CD1c-positive myeloid dendritic cell (primary cell): Measurements from ENCODE around the gene CFTR.
"Not testable (repeated sequence)": the region's sequence is repeated elsewhere in the genome, so short reads cannot be mapped to it uniquely, and the experiment has no call there.

Experiments
- DNase-seq: peaks from one replicate; pipeline ENCODE4 v3.0.0-alpha.2; 2016; ENCODE audit errors: extremely low spot score

Gene CFTR

DNA sequence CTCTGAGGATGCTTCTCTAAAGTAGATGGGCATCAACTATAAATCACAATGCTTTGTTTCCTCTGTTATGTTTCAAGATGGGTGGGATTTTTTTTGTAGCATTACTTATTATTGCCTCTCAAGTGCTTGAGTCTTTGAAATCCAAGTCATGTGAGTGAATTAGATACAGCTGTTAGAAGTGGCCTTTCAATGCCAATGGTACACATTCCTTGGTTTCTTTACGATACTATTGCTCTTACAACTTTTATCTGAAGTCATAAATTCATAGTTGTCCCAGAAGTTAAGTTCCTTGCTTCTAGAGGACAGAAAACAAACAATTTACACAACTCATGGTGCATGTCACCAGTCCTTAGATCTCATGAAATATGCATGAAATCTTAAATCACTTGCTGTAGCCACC, 15.5 kb downstream of the CFTR start:
- DNase-seq = no peak

DNA sequence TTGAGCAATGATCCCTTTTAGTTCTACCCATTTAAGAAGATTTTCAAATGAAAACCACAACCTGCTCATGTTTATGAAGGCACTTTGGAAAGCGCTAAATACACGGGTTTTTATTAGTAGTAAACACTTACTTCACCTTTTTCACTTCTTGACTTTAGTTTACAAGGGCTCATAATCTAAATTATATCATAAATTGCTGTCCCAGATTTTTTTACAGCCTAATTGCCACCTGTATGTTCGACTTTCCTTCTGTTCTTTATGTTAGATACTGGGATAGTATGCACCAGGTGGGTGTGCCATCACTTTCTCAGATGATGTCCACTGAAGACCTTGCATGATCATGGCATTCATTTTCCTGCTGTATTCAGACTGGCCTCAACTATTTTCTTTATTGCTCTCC, 22.5 kb downstream of the CFTR start:
- no peak for DNase-seq

DNA sequence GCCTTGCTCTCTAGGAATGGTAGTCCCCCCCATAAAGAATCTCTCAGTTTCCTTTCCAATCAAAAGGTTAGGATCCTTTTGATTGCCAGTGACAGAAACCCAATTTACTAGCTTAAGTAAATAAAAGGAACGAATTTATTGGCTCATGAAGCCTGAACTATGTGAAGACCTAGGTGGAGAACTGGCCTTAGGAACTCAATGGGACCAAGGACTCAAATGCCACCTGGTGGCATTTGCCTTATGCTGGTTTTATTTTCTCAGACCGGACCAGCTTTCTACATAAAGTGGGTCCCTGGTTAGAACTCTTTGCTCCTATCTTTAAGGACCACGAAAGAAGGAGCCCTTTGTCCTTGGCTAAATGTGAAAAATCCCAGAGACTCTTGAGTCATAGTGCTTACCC, 25.4 kb downstream of the CFTR start:
- no peak for DNase-seq

DNA sequence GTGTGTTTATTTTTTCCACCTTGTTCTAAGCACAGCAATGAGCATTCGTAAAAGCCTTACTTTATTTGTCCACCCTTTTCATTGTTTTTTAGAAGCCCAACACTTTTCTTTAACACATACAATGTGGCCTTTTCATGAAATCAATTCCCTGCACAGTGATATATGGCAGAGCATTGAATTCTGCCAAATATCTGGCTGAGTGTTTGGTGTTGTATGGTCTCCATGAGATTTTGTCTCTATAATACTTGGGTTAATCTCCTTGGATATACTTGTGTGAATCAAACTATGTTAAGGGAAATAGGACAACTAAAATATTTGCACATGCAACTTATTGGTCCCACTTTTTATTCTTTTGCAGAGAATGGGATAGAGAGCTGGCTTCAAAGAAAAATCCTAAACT, 28.9 kb downstream of the CFTR start:
- DNase-seq = no peak

DNA sequence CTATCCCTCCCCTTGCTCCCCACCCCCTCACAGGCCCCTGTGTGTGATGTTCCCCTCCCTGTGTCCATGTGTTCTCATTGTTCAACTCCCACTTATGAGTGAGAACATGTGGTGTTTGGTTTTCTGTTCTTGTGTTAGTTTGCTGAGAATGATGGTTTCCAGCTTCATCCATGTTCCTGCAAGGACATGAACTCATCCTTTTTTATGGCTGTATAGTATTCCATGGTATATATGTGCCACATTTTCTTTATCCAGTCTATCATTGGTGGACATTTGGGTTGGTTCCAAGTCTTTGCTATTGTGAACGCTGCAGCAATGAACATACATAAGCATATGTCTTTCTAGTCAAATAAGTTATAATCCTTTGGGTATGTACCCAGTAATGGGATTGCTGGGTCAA, 37.4 kb downstream of the CFTR start:
- not testable (repeated sequence) for DNase-seq

DNA sequence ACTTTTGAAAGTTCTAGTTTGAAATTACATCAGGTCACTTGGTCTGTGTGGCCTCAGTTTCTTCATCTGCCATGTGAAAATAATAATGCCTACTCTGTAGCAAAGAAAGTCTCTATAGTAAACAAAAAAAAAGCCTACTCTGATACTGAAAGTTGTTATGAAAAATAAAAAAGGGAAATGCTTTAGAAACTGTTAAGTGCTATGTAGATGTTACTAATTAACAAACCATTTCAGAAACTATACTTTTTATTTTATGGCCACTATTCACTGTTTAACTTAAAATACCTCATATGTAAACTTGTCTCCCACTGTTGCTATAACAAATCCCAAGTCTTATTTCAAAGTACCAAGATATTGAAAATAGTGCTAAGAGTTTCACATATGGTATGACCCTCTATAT, 50.6 kb downstream of the CFTR start:
- no peak for DNase-seq

DNA sequence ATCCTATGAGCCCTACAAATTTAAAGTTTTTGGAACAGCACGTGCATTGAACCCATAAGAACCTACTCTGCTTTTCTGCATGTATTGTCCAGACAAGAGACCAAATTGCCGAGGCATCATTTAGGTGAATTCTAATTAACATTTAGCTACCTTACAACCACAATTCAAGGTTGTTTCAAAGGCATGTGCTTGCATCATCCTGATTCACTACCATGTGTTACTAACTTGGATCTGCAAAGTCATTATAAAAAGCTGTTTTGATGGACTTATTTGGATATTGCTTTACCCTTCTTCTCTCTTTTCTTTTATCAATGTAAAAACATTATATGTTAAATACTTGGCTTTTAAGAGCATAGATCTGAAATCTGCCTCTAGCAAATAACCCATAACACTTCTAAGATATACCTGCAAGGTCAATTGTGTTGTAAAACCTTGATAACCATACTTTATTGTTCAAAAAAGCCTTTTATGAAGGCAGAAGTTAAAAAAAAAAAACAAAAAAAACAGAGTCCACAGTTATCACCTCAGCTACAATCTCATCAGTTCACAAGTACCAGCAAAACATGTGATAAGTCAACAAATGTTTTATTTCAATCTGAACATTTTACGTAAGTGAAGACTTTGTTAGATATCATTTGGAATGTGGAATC, 51.9 kb downstream of the CFTR start:
- DNase-seq = no peak

DNA sequence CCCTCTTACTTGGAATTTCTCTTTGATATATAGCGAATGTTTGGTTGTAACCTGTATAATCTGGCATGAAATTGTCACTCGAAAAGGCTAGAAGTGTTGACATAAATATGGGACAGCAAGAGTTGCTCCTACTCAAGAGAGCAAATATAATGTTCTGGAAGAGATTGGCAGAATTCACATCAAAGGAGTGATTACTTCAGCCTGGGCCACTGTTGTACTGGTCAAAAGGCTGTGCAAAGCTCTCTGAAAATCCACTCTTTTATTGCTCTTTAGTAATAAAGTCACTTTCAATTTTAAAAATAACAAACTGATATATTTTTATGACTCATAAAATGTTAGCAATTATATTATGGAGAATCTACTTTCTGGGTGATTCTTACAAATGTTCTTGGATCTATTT, 58.2 kb downstream of the CFTR start:
- no peak for DNase-seq

DNA sequence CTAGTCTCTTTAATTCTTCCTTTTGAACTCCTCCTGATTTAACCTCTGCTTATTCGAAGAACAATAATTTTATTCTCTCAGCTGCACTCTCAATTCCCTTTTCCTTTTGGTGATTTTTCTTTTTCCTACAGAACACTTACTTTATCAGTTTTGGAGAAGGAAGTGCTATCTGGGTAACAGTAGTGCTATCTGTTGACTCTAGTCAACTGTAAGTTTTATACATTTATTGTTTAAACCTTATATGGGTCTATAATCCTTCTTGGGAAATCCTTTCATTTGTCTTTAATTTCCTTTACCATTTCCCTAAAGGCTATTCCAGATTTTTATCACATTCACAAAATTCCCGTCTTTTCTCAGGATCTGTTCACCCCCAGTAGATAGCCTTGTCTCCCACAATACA, 64.2 kb downstream of the CFTR start:
- DNase-seq = no peak

DNA sequence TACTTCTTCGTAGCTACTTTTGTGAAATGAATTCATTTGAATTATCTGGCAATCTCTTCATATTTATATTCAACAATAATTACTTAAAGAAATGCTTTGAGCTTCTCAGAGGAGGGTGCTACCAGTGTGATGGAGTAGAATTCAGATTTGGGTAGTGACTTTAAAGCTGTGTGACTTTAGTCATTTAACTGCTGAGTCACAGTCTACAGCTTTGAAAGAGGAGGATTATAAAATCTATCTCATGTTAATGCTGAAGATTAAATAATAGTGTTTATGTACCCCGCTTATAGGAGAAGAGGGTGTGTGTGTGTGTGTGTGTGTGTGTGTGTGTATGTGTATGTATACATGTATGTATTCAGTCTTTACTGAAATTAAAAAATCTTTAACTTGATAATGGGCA, 68.2 kb downstream of the CFTR start:
- DNase-seq = no peak

DNA sequence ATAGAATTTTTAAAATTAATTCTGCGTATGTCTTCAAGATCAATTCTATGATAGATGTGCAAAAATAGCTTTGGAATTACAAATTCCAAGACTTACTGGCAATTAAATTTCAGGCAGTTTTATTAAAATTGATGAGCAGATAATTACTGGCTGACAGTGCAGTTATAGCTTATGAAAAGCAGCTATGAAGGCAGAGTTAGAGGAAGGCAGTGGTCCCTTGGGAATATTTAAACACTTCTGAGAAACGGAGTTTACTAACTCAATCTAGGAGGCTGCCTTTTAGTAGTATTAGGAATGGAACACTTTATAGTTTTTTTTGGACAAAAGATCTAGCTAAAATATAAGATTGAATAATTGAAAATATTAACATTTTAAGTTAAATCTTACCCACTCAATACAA, 70.8 kb downstream of the CFTR start:
- DNase-seq = no peak

DNA sequence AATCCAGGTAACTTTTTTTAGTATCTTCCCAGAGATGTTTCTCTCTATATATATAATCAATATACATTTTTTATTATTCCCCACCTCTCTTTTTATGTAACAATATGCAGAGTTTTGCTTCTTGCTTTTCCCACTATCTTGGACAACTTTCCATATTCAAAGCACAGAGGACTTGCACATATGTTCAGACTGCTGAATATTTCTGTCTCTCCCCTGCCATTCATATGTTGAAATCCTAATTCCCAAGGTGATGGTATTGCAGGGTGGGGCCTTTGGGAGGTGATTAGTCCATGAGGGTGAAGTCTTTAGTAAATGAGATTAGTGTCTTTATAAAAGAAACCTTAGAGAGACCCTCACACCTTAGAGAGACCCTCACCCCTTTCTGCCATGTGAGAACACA, 72.8 kb downstream of the CFTR start:
- no peak for DNase-seq

DNA sequence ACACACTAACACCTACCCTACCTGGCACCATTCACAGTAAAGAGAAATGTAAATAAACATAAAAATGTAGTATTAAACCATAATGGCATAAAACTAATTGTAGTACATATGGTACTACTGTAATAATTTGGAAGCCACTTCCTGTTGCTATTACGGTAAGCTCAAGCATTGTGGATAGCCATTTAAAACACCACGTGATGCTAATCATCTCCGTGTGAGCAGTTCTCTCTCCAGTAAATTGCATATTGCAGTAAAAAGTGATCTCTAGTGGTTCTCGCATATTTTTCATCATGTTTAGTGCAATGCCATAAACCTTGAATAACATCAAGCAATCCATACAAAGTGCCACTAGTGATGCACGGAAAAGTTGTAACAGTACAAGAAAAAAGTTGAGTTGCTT, 75.4 kb downstream of the CFTR start:
- no peak for DNase-seq

DNA sequence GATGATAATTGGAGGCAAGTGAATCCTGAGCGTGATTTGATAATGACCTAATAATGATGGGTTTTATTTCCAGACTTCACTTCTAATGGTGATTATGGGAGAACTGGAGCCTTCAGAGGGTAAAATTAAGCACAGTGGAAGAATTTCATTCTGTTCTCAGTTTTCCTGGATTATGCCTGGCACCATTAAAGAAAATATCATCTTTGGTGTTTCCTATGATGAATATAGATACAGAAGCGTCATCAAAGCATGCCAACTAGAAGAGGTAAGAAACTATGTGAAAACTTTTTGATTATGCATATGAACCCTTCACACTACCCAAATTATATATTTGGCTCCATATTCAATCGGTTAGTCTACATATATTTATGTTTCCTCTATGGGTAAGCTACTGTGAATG, 79.6 kb downstream of the CFTR start:
- DNase-seq = no peak

DNA sequence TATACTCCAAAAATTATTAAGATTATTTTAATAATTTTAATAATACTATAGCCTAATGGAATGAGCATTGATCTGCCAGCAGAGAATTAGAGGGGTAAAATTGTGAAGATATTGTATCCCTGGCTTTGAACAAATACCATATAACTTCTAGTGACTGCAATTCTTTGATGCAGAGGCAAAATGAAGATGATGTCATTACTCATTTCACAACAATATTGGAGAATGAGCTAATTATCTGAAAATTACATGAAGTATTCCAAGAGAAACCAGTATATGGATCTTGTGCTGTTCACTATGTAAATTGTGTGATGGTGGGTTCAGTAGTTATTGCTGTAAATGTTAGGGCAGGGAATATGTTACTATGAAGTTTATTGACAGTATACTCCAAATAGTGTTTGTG, 80.2 kb downstream of the CFTR start:
- no peak for DNase-seq

DNA sequence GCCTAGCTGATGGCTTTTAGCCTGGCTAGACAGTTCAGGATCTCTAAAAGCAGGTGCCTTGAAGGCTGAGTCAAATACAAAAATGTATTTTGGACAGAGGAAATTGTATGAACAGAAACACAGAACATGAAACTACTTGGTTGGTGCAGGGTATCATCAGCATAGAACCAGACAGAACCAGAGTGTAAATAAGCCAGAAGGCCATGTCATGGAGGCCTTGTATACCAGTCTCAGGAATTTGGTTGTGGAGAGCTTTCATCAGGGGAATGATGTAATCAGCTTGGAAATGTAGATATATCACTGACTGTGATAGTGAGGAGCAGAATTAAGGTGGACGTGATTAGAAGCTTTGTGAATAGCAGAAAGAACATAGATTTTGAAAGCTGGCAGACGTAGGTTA, 82.9 kb downstream of the CFTR start:
- DNase-seq = no peak

DNA sequence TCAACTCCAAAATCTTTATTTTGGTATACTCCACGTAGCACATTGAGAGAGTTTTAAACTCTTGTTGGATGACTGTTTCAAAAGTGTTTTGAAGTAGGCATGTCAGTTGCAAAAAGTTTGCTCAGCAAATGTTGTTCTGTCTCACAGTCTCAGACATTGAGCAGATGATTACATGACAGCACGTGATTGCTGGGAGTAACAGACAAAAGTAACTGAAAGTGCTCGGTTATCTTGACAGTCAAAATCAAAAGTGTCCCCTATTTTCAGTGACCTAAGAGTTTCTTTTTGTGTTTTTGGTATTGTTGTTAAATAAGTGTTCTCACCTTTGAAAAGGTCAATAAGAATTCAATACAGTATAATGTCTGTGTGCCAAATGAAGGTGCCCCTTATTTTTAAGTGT, 84.3 kb downstream of the CFTR start:
- no peak for DNase-seq

DNA sequence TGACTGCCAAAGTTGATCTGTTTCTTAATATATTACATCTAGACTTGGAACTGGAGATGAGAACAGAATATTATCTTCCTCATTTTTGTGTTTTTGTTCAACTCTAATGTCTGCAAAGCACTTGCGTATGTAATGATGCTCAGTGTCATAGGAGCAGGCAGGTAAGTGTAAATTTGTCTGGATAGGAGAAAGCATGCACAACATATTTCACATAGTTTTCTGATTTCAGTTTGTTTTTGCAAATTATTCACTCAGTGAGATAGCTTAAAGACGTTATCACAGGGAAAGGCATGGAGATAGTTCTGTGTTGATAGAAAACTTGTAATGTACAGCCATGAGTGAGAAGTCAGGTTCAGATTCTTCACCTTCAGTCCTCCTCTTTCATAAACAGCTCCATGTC, 84.8 kb downstream of the CFTR start:
- no peak for DNase-seq

DNA sequence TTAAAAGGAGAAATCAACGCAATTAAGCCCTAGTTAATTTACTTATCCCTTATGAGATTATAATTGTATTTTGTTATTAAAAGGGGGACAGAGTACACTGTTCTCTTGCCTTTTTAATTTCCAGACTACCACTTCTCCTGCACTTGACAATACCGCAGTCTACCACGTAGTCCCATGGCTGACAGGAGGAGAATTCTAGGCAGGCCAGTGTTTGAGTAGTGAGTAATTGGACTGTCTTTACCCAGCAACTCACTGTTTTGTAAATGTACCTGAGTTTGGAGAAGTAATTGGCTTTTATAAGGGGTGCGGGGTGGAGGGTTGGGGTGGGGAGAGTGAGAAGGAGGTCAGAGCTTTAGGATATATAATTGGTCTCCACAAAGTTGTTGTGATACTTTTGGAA, 85.4 kb downstream of the CFTR start:
- DNase-seq = no peak

DNA sequence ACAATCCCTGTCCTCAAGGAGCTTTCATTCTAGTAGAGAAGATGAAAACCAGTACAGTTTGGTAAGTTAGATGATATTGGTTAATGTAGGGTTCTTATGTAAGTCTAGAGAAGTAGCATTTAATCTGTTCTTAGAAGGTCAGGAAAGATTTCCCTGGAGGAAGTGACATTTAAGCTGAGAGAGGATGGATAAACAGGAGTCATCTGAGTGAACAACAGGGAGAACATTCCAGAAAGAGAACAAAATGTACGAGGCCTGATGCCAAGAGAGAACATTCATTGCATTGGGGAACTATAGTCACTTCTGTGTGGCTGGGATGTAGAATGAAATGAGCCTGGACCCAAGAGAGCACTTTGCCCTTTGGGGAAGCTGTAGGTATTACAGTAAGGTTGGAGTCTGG, 88.0 kb downstream of the CFTR start:
- no peak for DNase-seq

DNA sequence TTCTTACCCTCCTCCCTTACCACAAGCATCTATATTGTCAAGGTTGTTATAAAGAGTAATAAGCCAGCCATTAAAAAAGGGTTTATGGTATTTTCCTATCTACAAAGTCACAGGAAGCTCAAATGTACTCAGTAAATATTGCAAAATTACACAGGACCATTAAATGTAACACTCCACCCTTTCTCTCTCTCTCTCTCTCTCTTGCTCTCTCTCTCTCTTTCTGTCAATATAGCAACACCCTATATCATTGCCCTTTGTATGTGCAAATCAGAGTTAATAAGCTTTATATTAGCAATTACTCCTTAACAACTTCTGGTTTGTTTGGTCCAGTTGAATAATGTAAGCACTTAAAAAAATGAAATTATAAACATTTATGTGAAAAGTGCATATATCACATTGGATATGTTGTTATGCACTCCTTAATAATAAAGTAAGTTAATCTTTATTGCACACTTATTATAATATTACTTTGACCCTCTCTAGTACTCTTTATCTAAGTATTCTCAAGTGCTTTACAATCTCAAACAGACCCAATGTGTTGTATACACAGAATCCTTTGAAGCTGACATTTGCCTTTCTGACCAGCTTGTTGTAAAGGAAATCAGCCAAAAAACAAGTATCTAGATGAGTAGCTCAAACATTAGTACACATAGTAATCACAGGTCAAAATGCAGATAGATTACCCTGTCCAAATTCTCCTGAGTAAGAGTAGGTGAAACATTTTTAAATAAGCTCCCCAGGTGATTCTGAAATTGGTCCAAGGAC, 93.2 kb downstream of the CFTR start:
- no peak for DNase-seq

DNA sequence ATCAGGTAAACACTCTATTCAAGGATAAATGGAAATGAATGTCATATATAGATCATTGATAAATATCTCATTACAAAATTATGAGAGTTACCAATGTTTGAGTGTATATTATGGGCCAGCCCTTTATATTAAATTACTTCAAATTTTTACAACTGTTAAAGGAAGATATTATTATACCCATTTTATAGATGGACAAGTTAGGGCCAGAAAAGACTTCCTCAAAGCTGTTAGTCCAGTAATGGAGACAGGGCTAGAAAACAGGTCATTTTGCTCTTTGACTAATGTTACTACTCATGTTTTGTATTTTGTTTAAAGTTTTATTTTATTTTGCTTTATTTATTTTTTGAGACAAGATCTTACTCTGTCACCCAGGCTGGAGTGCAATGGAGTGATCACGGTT, 101.6 kb downstream of the CFTR start:
- no peak for DNase-seq

DNA sequence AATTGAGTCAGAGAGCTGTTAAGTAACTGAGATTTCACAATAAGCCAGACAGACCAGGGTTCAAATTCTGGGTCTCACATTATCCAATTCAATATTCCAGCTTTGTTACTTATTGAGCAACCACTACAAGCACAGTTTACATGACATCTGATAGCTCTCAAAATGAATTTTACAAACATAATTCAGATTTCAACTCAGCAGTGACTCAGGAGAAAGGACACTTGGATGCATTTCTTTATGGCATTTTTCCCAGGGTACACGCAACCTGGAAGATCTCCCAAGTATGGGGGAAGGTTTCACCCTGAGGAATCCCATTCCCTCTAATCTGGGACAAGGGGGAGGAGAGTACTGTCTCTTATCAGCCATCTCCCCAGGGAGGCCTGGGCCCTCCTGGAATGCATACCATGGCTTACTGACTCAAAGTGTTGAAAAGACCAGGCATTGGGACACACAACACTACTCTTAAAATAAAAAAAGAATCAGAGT, 102.4 kb downstream of the CFTR start:
- no peak for DNase-seq

DNA sequence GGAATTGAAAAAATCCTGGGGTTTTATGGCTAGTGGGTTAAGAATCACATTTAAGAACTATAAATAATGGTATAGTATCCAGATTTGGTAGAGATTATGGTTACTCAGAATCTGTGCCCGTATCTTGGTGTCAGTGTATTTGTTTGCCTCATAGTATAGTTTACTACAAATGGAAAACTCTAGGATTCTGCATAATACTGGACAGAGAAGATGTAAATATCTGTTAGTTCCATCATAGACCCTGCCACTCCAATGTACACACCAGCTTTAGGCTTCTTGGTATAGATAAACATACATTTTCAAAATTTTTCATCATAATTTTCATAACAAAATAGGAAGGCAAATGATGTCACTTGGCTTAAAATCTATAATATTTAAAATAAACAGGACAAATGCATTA, 108.1 kb downstream of the CFTR start:
- no peak for DNase-seq
